ENCODE data around the gene A2ML1. TPM values are rescaled to one million over a fixed set of nuclear protein-coding genes. Genes with fewer than 3 reads are reported as not detected.

A2ML1 gene
- 0.15 and 0.43 TPM in 2 replicates for total RNA-seq (ENCODE audit: low replicate concordance)

DNA sequence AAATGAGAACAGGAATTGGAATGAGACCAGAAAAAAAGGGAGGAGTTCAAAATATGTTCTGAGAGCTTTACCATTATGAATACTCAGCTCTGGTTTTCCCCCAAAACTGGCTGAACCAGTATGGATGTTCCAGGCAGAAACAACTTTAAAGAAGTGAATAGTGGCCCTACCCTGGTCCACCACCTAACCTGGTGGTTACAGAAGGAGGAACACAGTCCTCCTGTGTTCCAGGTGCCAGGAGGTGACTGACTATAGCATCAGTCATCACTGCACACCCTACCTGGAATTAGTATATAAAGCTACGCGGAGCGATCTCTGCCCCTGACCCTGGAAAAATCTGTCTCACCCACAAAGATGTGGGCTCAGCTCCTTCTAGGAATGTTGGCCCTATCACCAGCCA, at the start of gene A2ML1:
A2ML1 (plus strand) TSS at position 324 of the 400 bp plus-strand sequence; CDS start at position 355, 31 bp downstream.
- Mint-ChIP-seq H3K4me1 (peaks cover 9% of the 10 kb centered on the region), H3K9me3 (peaks cover 15% of the 10 kb centered on the region), H3K36me3 (no peaks in the 10 kb centered on the region), H3K27ac (no peak within 1 kb of the TSS), H3K27me3 (ENCODE audit: insufficient read depth, low read depth) (peaks cover 4% of the 10 kb centered on the region), H3K4me3 (no peak within 1 kb of the TSS)
- H3K79me2 ChIP-seq (ENCODE audit: low read depth) = no peaks in the 10 kb centered on the region
- H3K36me3 ChIP-seq = peaks cover 3% of the 10 kb centered on the region
- peak within 1 kb of the TSS; percentile 65 for H3K4me2 ChIP-seq
- peak within 1 kb of the TSS; percentile 78 for H2AFZ ChIP-seq (replicated peaks)
- no peak within 1 kb of the TSS for H3K4me3 ChIP-seq
- H3K9me3 ChIP-seq (ENCODE audit: low read depth) = no peaks in the 10 kb centered on the region
- DNase-seq (ENCODE audit: low spot score) = no peak
- no peak within 1 kb of the TSS for H3K27ac ChIP-seq
- no peaks in the 10 kb centered on the region for H4K20me1 ChIP-seq (ENCODE audit: low read depth)
- H3K4me1 ChIP-seq = peaks cover 21% of the 10 kb centered on the region
- H3K9ac ChIP-seq = no peak within 1 kb of the TSS
- no peaks in the 10 kb centered on the region for H3K27me3 ChIP-seq
- no peak for TF ChIP-seq EZH2phosphoT487 (IDR thresholded peaks at IDR 0.05)
- no peak for TF ChIP-seq EZH2 (IDR thresholded peaks at IDR 0.05)
- no peak for TF ChIP-seq CTCF (IDR thresholded peaks at IDR 0.05)
- H3F3A ChIP-seq (ENCODE audit: low read depth) = peaks cover 11% of the 10 kb centered on the region

GRCh38 chr12:8773461-8773860, 49.0 kb upstream of the A2ML1 start:
- Histone ChIP-seq H3F3A (ENCODE audit: low read depth) (no peaks in the 10 kb centered on the region), H3K4me3 (no peak overlapping the region), H3K9me3 (ENCODE audit: low read depth) (no peaks in the 10 kb centered on the region), H3K9ac (no peak overlapping the region), H4K20me1 (ENCODE audit: low read depth) (peaks cover 4% of the 10 kb centered on the region), H3K4me1 (peaks cover 16% of the 10 kb centered on the region), H3K79me2 (ENCODE audit: low read depth) (no peaks in the 10 kb centered on the region), H3K36me3 (peaks cover 16% of the 10 kb centered on the region), H2AFZ (replicated peaks) (no peak overlapping the region), H3K27me3 (no peaks in the 10 kb centered on the region), H3K4me2 (no peak overlapping the region), H3K27ac (no peak overlapping the region)
- no peak for DNase-seq (ENCODE audit: low spot score)
- H3K27me3 Mint-ChIP-seq (ENCODE audit: insufficient read depth, low read depth) = no peaks in the 10 kb centered on the region
- no peak overlapping the region for H3K27ac Mint-ChIP-seq
- no peak overlapping the region for H3K4me3 Mint-ChIP-seq
- TF ChIP-seq CTCF (IDR thresholded peaks at IDR 0.05) (no peak), EZH2 (IDR thresholded peaks at IDR 0.05) (no peak), EZH2phosphoT487 (IDR thresholded peaks at IDR 0.05) (no peak)
- H3K4me1 Mint-ChIP-seq = no peaks in the 10 kb centered on the region
- H3K9me3 Mint-ChIP-seq = no peaks in the 10 kb centered on the region
- H3K36me3 Mint-ChIP-seq = peaks cover 20% of the 10 kb centered on the region

DNA sequence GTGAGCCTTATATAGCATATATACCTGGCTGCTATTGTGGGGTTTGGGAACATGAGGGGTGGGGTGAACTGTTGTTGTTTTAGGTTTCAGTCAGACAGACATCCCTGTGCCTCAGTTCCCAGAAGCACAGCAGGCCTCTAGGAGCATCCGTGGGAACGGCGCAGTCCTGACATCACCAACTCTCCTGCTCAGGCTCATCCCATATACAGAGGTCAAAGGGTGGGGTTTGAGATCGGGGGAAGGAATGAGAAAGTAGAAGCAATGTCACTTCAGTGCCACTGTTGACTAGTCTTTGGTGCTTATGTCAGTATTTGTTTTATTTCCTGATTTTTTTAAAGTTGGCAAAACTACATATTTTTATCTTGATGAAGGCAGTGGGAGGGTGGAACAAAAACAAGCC, 43.1 kb upstream of the A2ML1 start:
- H3K9me3 Mint-ChIP-seq = no peaks in the 10 kb centered on the region
- Histone ChIP-seq H3K4me2 (no peak overlapping the region), H3K27ac (peak overlapping the region; percentile 10), H2AFZ (replicated peaks) (no peak overlapping the region), H3K27me3 (no peaks in the 10 kb centered on the region), H3K79me2 (ENCODE audit: low read depth) (no peaks in the 10 kb centered on the region), H4K20me1 (ENCODE audit: low read depth) (no peaks in the 10 kb centered on the region), H3K36me3 (peaks cover 13% of the 10 kb centered on the region), H3F3A (ENCODE audit: low read depth) (peaks cover 9% of the 10 kb centered on the region), H3K9me3 (ENCODE audit: low read depth) (no peaks in the 10 kb centered on the region), H3K4me3 (no peak overlapping the region), H3K9ac (no peak overlapping the region), H3K4me1 (peaks cover 8% of the 10 kb centered on the region)
- H3K27ac Mint-ChIP-seq = no peak overlapping the region
- TF ChIP-seq EZH2phosphoT487 (IDR thresholded peaks at IDR 0.05) (no peak), EZH2 (IDR thresholded peaks at IDR 0.05) (no peak), CTCF (IDR thresholded peaks at IDR 0.05) (no peak)
- no peaks in the 10 kb centered on the region for H3K4me1 Mint-ChIP-seq
- no peak overlapping the region for H3K4me3 Mint-ChIP-seq
- H3K36me3 Mint-ChIP-seq = peaks cover 4% of the 10 kb centered on the region
- no peaks in the 10 kb centered on the region for H3K27me3 Mint-ChIP-seq (ENCODE audit: insufficient read depth, low read depth)
- DNase-seq (ENCODE audit: low spot score) = no peak

Measured in neural progenitor cell (in vitro differentiated cells).